ENCODE data around the gene CCNL2.

DNA sequence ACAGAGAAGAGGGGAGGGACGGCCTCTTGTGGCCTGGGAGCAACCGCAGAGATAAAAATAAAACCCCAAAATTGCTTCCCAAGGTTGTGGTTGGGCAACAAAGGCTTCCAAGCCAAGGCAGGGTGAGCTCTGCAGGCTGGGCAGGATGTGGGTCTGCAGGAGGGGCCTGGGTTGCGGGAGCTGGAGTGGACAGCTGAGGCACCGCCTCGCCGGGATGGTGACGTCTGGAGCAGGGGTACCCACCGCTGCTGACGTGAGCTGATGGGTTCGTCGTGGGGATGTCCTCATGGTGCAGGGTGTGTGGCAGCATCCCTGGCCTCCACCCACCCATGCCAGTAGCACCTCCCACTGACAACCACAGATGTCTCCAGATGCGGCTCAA lies 27.8 kb downstream of the CCNL2 start:
- TF ChIP-seq, protein P1, sequence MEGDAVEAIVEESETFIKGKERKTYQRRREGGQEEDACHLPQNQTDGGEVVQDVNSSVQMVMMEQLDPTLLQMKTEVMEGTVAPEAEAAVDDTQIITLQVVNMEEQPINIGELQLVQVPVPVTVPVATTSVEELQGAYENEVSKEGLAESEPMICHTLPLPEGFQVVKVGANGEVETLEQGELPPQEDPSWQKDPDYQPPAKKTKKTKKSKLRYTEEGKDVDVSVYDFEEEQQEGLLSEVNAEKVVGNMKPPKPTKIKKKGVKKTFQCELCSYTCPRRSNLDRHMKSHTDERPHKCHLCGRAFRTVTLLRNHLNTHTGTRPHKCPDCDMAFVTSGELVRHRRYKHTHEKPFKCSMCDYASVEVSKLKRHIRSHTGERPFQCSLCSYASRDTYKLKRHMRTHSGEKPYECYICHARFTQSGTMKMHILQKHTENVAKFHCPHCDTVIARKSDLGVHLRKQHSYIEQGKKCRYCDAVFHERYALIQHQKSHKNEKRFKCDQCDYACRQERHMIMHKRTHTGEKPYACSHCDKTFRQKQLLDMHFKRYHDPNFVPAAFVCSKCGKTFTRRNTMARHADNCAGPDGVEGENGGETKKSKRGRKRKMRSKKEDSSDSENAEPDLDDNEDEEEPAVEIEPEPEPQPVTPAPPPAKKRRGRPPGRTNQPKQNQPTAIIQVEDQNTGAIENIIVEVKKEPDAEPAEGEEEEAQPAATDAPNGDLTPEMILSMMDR (conservative IDR thresholded peaks at IDR 0.05; ENCODE audit: low read depth, low read length): no peak
- no peak for TF ChIP-seq EZH2 (IDR thresholded peaks at IDR 0.05; ENCODE audit: borderline replicate concordance, low read depth, low read length, poor library complexity, severe bottlenecking)
